CD4-positive, alpha-beta T cell (primary cell): ENCODE measurements around the gene PPP1R1B. TPM values are rescaled to one million over a fixed set of nuclear protein-coding genes. Genes with fewer than 3 reads are reported as not detected.

Experiments used
- ATAC-seq: fragments of 200-7000 bp; cut with Tn5 transposase; one replicate; pipeline ENCODE4 v1.10.0; 2022; ENCODE audit warnings: mild to moderate bottlenecking; ENCODE audit not compliant: poor library complexity
- CTCF ChIA-PET: fragments of 350-600 bp; sonication (Branson Sonifier 250); formaldehyde crosslinking; loops from one replicate; lab custom pipeline; 2021; ENCODE audit warnings: antibody characterized with exemption, inconsistent platforms; lab: Charles Lee
- POLR2A ChIA-PET: fragments of 350-600 bp; sonication (Branson Sonifier 250); formaldehyde crosslinking; loops from one replicate; lab custom pipeline; 2021; ENCODE audit warnings: antibody characterized with exemption, inconsistent platforms; lab: Charles Lee
- DNase-seq, 14 experiments: peaks; one replicate each; pipeline ENCODE4 v3.0.0-alpha.2; 2013 to 2020; ENCODE audit warnings: mixed read lengths in 2 of 14
- H3K27ac ChIP-seq, 2 donors: one replicate each; pipeline versions ENCODE4 v1.5.1 to v1.7.0; 2013; ENCODE audit warnings: low read length in 2 of 2, low read depth in 1 of 2, mild to moderate bottlenecking in 1 of 2
- H3K27me3 ChIP-seq, 2 experiments: 1 replicate in 1 of 2; 2 replicates in 1 of 2; pipeline versions ENCODE4 v1.6.1 to v1.7.0; 2013; ENCODE audit warnings: low read length in 2 of 2, control low read depth in 1 of 2, mild to moderate bottlenecking in 1 of 2, moderate library complexity in 1 of 2; ENCODE audit not compliant: insufficient read depth in 2 of 2, control insufficient read depth in 1 of 2
- H3K36me3 ChIP-seq: one replicate; pipeline ENCODE4 v1.6.1; 2013; ENCODE audit warnings: low read length, control low read depth; ENCODE audit not compliant: insufficient read depth
- H3K4me1 ChIP-seq: one replicate; pipeline ENCODE4 v1.6.1; 2013; ENCODE audit warnings: low read length, control low read depth; ENCODE audit not compliant: insufficient read depth
- H3K4me3 ChIP-seq: one replicate; pipeline ENCODE4 v1.5.1; 2013; ENCODE audit warnings: mild to moderate bottlenecking, low read length, moderate library complexity
- H3K9me3 ChIP-seq, 2 experiments: 1 replicate in 1 of 2; 2 replicates in 1 of 2; pipeline versions ENCODE4 v1.6.1 to v1.7.0; 2013; ENCODE audit warnings: low read length in 2 of 2, mild to moderate bottlenecking in 2 of 2, control low read depth in 1 of 2, moderate library complexity in 1 of 2; ENCODE audit not compliant: control insufficient read depth in 1 of 2, insufficient read depth in 1 of 2
- H3K27ac Mint-ChIP-seq: one replicate; pipeline ENCODE4 v1.8.0; 2020; ENCODE audit warnings: mixed read lengths
- H3K27me3 Mint-ChIP-seq: one replicate; pipeline ENCODE4 v1.8.0; 2021; ENCODE audit warnings: mixed read lengths
- H3K36me3 Mint-ChIP-seq: one replicate; pipeline ENCODE4 v1.8.0; 2021; ENCODE audit warnings: low read depth, mixed read lengths
- H3K4me1 Mint-ChIP-seq: one replicate; pipeline ENCODE4 v1.8.0; 2021; ENCODE audit warnings: low read depth, mixed read lengths
- H3K4me3 Mint-ChIP-seq: one replicate; pipeline ENCODE4 v1.8.0; 2020; ENCODE audit warnings: mild to moderate bottlenecking, mixed read lengths
- H3K9me3 Mint-ChIP-seq: one replicate; pipeline ENCODE4 v1.8.0; 2020; ENCODE audit warnings: mixed read lengths
- intact Hi-C, 2 experiments: fragments of 100-400 bp; cut with DNase I in 1 of 2; cut with micrococcal nuclease in 1 of 2; formaldehyde crosslinking; loops; one replicate each; pipeline versions ENCODE4 v1.15.1 to v1.9.0; 2023 to 2025; cut with DNase I, micrococcal nuclease
- total RNA-seq, 174 experiments: library from RNA in 2 of 174; stranded (reverse) in 2 of 174; gene quantifications; one replicate each; pipeline ENCODE4 v1.2.3 and lab custom pipeline; 2021 to 2026
- TF ChIP-seq, protein P1 (sequence below): fragments of 200-600 bp; IDR thresholded peaks from one replicate; pipeline ENCODE4 v1.8.0; 2022; ENCODE audit warnings: antibody characterized with exemption, mild to moderate bottlenecking

Gene PPP1R1B
- total RNA-seq, 2 experiments from 2014 or later = 0.25 TPM; not detected in 1

DNA sequence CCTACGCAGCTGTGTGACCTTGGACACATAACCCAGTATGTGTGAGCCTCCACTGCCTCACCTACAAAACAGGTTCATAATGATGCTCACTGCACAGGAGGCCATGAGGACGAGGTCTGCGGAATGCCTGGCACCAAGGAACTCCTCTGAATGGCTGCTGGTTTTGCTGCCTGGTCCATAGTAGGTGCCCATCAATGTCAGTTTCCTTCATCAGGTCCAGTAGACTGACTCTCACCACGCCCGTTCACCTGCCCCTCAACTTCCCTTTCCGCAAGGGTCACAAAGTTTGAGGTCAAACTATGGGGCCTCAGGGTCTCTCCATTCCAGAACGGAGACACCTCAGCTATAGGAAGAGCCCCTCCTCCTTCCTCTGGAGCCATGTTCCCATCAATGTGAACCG, 50.3 kb downstream of the PPP1R1B start:
- peaks cover 61% of the 10 kb centered on the region for H3K4me1 Mint-ChIP-seq
- Histone ChIP-seq H3K27ac (peak overlapping the region in 1 of 2 donors; percentile 52), H3K9me3 (no peaks in the 10 kb centered on the region), H3K4me1 (peaks cover 64% of the 10 kb centered on the region), H3K36me3 (no peaks in the 10 kb centered on the region), H3K4me3 (no peak overlapping the region), H3K27me3 (no peaks in the 10 kb centered on the region)
- ChIA-PET CTCF (interaction anchor here (1.4 kb wide), 1 partner anchor 11 kb away, joined by 3 read pairs; the partner anchor contains the start of gene PGAP3), POLR2A (interaction anchor here (5.3 kb wide), 1 partner anchor 11 kb away, joined by 23 read pairs; the partner anchor contains the start of gene PGAP3)
- DNase-seq = no peak
- peak overlapping the region; percentile 91 for H3K27ac Mint-ChIP-seq
- peaks cover 18% of the 10 kb centered on the region for H3K36me3 Mint-ChIP-seq
- peaks cover under 1% of the 10 kb centered on the region for H3K27me3 Mint-ChIP-seq
- TF ChIP-seq, protein P1, sequence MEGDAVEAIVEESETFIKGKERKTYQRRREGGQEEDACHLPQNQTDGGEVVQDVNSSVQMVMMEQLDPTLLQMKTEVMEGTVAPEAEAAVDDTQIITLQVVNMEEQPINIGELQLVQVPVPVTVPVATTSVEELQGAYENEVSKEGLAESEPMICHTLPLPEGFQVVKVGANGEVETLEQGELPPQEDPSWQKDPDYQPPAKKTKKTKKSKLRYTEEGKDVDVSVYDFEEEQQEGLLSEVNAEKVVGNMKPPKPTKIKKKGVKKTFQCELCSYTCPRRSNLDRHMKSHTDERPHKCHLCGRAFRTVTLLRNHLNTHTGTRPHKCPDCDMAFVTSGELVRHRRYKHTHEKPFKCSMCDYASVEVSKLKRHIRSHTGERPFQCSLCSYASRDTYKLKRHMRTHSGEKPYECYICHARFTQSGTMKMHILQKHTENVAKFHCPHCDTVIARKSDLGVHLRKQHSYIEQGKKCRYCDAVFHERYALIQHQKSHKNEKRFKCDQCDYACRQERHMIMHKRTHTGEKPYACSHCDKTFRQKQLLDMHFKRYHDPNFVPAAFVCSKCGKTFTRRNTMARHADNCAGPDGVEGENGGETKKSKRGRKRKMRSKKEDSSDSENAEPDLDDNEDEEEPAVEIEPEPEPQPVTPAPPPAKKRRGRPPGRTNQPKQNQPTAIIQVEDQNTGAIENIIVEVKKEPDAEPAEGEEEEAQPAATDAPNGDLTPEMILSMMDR = no peak
- intact Hi-C loops = loop anchor here in 1 of 2 experiments (5.0 kb wide), 1 partner anchor 55 kb away; the partner anchor contains the start of gene MIEN1
- H3K4me3 Mint-ChIP-seq = no peak overlapping the region
- no peaks in the 10 kb centered on the region for H3K9me3 Mint-ChIP-seq
- ATAC-seq = no peak

GRCh38 chr17:39677542-39678339, 51.0 kb downstream of the PPP1R1B start:
- Mint-ChIP-seq H3K9me3 (no peaks in the 10 kb centered on the region), H3K27ac (peak overlapping the region; percentile 91), H3K36me3 (peaks cover 24% of the 10 kb centered on the region), H3K4me3 (no peak overlapping the region), H3K27me3 (no peaks in the 10 kb centered on the region), H3K4me1 (peaks cover 57% of the 10 kb centered on the region)
- Histone ChIP-seq H3K27ac (no peak overlapping the region), H3K27me3 (no peaks in the 10 kb centered on the region), H3K36me3 (no peaks in the 10 kb centered on the region), H3K9me3 (no peaks in the 10 kb centered on the region), H3K4me3 (no peak overlapping the region), H3K4me1 (peaks cover 61% of the 10 kb centered on the region)
- no peak for ATAC-seq
- CTCF ChIA-PET = interaction anchor here (1.4 to 2.3 kb wide), 2 partner anchors 10 to 24 kb away, joined by 3 to 9 read pairs; partner anchors contain the start of gene PGAP3
- peak in 1 of 14 experiments; percentile 28 for DNase-seq
- TF ChIP-seq, protein P1 = no peak
- POLR2A ChIA-PET = interaction anchor here (5.3 kb wide), 1 partner anchor 10 kb away, joined by 23 read pairs; the partner anchor contains the start of gene PGAP3
- intact Hi-C loops = loop anchor here in 1 of 2 experiments (5.0 kb wide), 1 partner anchor 55 kb away; the partner anchor contains the start of gene MIEN1

DNA sequence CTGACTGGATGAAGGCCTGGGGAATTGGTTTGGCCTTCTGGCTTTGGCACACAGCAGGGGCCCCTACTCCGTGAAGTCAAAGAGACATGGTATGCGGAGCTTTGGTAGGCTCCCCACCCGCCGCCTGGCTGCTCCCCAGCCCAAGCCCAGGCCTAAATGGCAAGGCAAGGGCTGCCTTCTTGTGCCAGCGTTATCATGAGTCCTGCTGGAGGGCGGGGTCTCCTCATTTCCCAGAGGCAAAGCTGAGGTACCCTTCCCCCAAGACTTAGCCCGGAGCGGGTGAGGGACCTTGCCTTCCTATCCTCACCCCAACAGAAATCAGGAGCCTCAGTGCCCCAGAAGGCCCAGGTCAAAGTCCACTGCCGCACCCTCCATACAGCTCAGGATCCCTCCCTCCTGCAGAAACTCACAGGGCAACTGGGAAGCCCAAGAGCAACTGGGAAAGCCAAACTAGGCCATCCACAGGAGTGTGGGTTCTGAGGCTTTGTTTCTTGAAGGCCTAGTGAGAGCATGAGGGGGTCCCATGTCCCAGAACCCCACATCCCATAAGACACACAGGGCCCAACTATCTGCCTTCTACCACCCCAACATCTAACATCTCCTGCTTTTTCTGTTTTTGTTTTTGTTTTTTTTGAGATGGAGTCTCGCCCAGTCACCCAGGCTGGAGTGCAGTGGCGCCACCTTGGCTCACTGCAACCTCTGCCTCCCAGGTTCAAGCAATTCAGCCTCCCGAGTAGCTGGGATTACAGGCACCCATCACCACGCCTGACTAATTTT, 51.8 kb downstream of the PPP1R1B start:
- intact Hi-C loops = loop anchor here in 1 of 2 experiments (5.0 kb wide), 1 partner anchor 54 kb away; the partner anchor contains the start of gene MIEN1
- no peaks in the 10 kb centered on the region for H3K9me3 ChIP-seq
- CTCF ChIA-PET = interaction anchor here (0.9 to 2.3 kb wide), 4 partner anchors 10 to 57 kb away, joined by 3 to 9 read pairs (median 6); no protein-coding TSS in a partner anchor
- POLR2A ChIA-PET = interaction anchor here (0.7 to 5.3 kb wide), 6 partner anchors 8 to 302 kb away, joined by 3 to 23 read pairs (median 8); partner anchors contain the start of genes MIEN1, PGAP3, PNMT and PSMD3
- Mint-ChIP-seq H3K27ac (peak overlapping the region; percentile 91), H3K4me3 (no peak overlapping the region), H3K36me3 (peaks cover 30% of the 10 kb centered on the region), H3K27me3 (no peaks in the 10 kb centered on the region), H3K4me1 (peaks cover 57% of the 10 kb centered on the region), H3K9me3 (no peaks in the 10 kb centered on the region)
- peaks cover 4% of the 10 kb centered on the region for H3K36me3 ChIP-seq
- no peak for DNase-seq
- no peaks in the 10 kb centered on the region for H3K27me3 ChIP-seq
- no peak overlapping the region for H3K27ac ChIP-seq
- ATAC-seq = no peak
- H3K4me1 ChIP-seq = peaks cover 61% of the 10 kb centered on the region
- H3K4me3 ChIP-seq = no peak overlapping the region
- TF ChIP-seq, protein P1 = no peak
